SU-DHL-6 (cell line): ENCODE data around the gene CFAP97D2.
A peak's percentile ranks its signal among the peaks of the same experiment; 100 is the strongest.

Source experiments
- H2AFZ ChIP-seq: fragments of 200-600 bp; sonication (generic); 2 replicates; pipeline ENCODE4 v1.6.1; 2014; ENCODE audit warnings: low read depth, mild to moderate bottlenecking, moderate library complexity, mixed read lengths, antibody characterized with exemption, low read length; ENCODE audit not compliant: severe bottlenecking
- H3F3A ChIP-seq: fragments of 200-600 bp; shearing (Covaris generic); 2 replicates; pipeline ENCODE4 v1.6.0; 2016; ENCODE audit warnings: antibody characterized with exemption, mild to moderate bottlenecking; ENCODE audit not compliant: insufficient read depth
- H3K27ac ChIP-seq: fragments of 200-600 bp; sonication (generic); 2 replicates; pipeline ENCODE4 v1.5.1; 2016; ENCODE audit warnings: low read depth, mild to moderate bottlenecking, low read length, moderate library complexity, mixed read lengths
- H3K27me3 ChIP-seq: fragments of 200-600 bp; sonication (generic), shearing (Covaris generic); 2 replicates; pipeline ENCODE4 v1.6.0; 2014; ENCODE audit warnings: mild to moderate bottlenecking, low read length
- H3K36me3 ChIP-seq: fragments of 200-600 bp; sonication (generic); 2 replicates; pipeline ENCODE4 v1.6.1; 2014; ENCODE audit warnings: mild to moderate bottlenecking, low read length, mixed read lengths
- H3K4me2 ChIP-seq: fragments of 300-600, 200-600 bp; shearing (Covaris generic), sonication (generic); 2 replicates; pipeline ENCODE4 v1.6.0; 2014; ENCODE audit warnings: low read length, low read depth, mild to moderate bottlenecking; ENCODE audit not compliant: poor library complexity, severe bottlenecking
- H3K4me3 ChIP-seq: fragments of 200-600 bp; sonication (generic); 2 replicates; pipeline ENCODE4 v1.5.1; 2014; ENCODE audit warnings: antibody characterized with exemption, low read length, mild to moderate bottlenecking, mixed read lengths; ENCODE audit not compliant: insufficient read depth, poor library complexity, severe bottlenecking
- H3K79me2 ChIP-seq: fragments of 200-600 bp; sonication (generic); 2 replicates; pipeline ENCODE4 v1.6.1; 2014; ENCODE audit warnings: mild to moderate bottlenecking, low read length, moderate library complexity; ENCODE audit not compliant: insufficient read depth
- H3K9ac ChIP-seq: fragments of 200-600 bp; sonication (generic); 2 replicates; pipeline ENCODE4 v1.7.0; 2014; ENCODE audit warnings: mild to moderate bottlenecking, low read length
- H3K9me2 ChIP-seq: fragments of 200-600 bp; sonication (generic); replicated peaks from 2 replicates; pipeline ENCODE4 v1.6.1; 2014; ENCODE audit warnings: low read length; ENCODE audit not compliant: insufficient read depth
- H3K9me3 ChIP-seq: fragments of 200-600 bp; sonication (generic); 2 replicates; pipeline ENCODE4 v1.6.1; 2014; ENCODE audit warnings: low read length, mixed read lengths; ENCODE audit not compliant: insufficient read depth
- H4K20me1 ChIP-seq: fragments of 200-600 bp; sonication (generic); 2 replicates; pipeline ENCODE4 v1.6.1; 2014; ENCODE audit warnings: low read depth, mild to moderate bottlenecking, antibody characterized with exemption, low read length, moderate library complexity, mixed read lengths
- EZH2phosphoT487 ChIP-seq: fragments of 200-600 bp; sonication (generic), shearing (Covaris generic); conservative IDR thresholded peaks from 2 replicates; pipeline ENCODE4 v1.6.1; 2018; ENCODE audit warnings: mild to moderate bottlenecking, antibody characterized with exemption, low read length, moderate library complexity, mixed read lengths
- TF ChIP-seq, protein P1 (sequence below): fragments of 200-600 bp; sonication (generic); IDR thresholded peaks from one replicate; pipeline ENCODE4 v1.5.1; 2017; ENCODE audit warnings: antibody characterized with exemption, mild to moderate bottlenecking, low read length, moderate library complexity; ENCODE audit not compliant: insufficient read depth, poor library complexity, severe bottlenecking

Gene CFAP97D2

DNA sequence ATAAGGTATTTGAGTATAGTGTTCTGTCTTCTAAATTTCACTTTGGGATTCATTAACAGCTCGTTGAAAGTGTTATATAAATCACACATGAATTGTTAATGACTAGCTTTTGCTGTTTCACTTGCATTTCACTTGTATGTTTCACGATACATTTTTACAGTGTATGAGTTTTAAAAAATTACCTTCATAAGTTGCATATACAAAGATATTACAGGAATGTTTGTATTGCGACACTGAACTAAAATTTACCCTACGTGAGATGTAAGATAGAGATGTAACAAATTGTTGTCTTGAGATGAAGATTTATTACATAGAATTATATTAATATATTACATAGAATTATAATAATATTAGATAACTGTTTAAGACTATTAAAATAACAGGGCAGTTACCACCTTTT lies 57.2 kb downstream of the CFAP97D2 start:
- Histone ChIP-seq H3K4me2 (peak overlapping the region; percentile 85), H3K4me3 (peak overlapping the region; percentile 67), H3K79me2 (peaks cover 23% of the 10 kb centered on the region), H3K9me3 (no peaks in the 10 kb centered on the region), H3F3A (0 out of 2 replicates have a peak, but pooled peaks cover 6% of the 10 kb centered on the region), H3K36me3 (peaks cover 27% of the 10 kb centered on the region), H3K27ac (no peak overlapping the region), H3K9me2 (no peaks in the 10 kb centered on the region), H3K9ac (peak overlapping the region; percentile 75), H2AFZ (no peak overlapping the region), H3K27me3 (no peaks in the 10 kb centered on the region), H4K20me1 (no peaks in the 10 kb centered on the region)
- TF ChIP-seq, protein P1, sequence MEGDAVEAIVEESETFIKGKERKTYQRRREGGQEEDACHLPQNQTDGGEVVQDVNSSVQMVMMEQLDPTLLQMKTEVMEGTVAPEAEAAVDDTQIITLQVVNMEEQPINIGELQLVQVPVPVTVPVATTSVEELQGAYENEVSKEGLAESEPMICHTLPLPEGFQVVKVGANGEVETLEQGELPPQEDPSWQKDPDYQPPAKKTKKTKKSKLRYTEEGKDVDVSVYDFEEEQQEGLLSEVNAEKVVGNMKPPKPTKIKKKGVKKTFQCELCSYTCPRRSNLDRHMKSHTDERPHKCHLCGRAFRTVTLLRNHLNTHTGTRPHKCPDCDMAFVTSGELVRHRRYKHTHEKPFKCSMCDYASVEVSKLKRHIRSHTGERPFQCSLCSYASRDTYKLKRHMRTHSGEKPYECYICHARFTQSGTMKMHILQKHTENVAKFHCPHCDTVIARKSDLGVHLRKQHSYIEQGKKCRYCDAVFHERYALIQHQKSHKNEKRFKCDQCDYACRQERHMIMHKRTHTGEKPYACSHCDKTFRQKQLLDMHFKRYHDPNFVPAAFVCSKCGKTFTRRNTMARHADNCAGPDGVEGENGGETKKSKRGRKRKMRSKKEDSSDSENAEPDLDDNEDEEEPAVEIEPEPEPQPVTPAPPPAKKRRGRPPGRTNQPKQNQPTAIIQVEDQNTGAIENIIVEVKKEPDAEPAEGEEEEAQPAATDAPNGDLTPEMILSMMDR, result no peak
- no peak for TF ChIP-seq EZH2phosphoT487

DNA sequence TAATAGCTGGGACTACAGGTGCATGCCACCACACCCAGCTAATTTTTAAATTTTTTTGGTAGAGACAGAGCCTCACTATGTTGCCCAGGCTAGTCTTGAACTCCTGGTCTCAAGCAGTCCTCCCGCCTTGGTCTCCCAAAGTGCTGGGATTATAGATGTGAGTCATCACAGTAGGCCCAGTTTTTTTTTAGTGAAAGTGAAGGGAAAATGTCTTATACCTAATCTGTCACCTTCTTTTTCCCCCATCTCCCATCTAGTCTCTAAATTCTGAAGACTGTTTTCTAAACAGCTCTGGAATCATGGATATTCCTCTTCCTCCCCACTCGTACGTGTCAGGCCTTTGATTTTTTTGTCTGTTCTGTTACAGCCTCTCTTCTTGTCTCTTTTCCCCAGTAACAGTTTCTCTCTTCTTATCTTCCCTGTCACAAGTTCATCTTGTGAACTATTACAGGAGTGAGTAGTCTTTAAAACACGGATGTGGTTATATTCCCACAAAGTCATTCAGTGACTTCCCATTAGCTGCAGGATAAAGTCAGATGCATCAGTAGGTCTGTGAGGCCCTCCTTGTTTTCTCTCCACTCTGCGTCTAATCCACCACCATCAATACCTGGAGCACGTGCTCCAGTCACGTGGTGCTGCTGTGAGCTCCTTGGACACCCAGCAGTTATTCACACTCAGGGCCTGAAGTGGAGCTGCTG lies 58.5 kb downstream of the CFAP97D2 start:
- H3K79me2 ChIP-seq, result peaks cover 23% of the 10 kb centered on the region
- H3K27me3 ChIP-seq, result no peaks in the 10 kb centered on the region
- 0 out of 2 replicates have a peak, but pooled peaks cover 6% of the 10 kb centered on the region for H3F3A ChIP-seq
- H2AFZ ChIP-seq, result no peak overlapping the region
- no peak overlapping the region for H3K4me3 ChIP-seq
- H3K9me3 ChIP-seq, result no peaks in the 10 kb centered on the region
- H4K20me1 ChIP-seq, result no peaks in the 10 kb centered on the region; the same call in 1 of the 2 replicates
- H3K9me2 ChIP-seq, result no peaks in the 10 kb centered on the region
- H3K4me2 ChIP-seq, result no peak overlapping the region
- peaks cover 35% of the 10 kb centered on the region for H3K36me3 ChIP-seq
- H3K27ac ChIP-seq, result no peak overlapping the region
- H3K9ac ChIP-seq, result no peak overlapping the region
- TF ChIP-seq, protein P1, result no peak
- no peak for TF ChIP-seq EZH2phosphoT487

DNA sequence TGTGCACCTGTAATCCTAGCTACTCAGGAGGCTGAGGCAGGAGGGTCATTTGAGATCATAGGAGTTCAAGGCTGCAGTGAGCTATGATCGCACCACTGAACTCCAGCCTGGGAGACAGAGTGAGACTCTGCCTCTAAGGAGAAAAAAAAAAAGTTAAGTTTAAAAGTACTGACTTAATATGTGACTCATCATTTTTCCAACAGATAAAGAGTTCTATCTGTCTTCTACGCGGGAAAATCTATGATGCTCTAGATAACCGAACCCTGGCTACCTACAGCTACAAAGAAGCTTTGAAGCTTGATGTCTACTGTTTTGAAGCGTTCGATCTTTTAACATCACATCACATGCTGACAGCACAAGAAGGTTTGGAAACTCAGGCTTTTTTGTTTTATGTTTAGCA lies 62.9 kb downstream of the CFAP97D2 start:
- Histone ChIP-seq H3K27me3 (no peaks in the 10 kb centered on the region), H3K9me3 (no peaks in the 10 kb centered on the region), H3K4me3 (no peak overlapping the region), H3K9ac (no peak overlapping the region), H4K20me1 (no peaks in the 10 kb centered on the region; the same call in 1 of the 2 replicates), H3K36me3 (peaks cover 71% of the 10 kb centered on the region), H3K27ac (no peak overlapping the region), H2AFZ (no peak overlapping the region), H3K4me2 (no peak overlapping the region), H3K79me2 (peaks cover 4% of the 10 kb centered on the region; the same call in 1 of the 2 replicates), H3K9me2 (no peaks in the 10 kb centered on the region), H3F3A (no peaks in the 10 kb centered on the region)
- TF ChIP-seq, protein P1, result no peak
- no peak for TF ChIP-seq EZH2phosphoT487
